ENCODE data around the gene LURAP1L.

Gene LURAP1L

GRCh38 chr9:12774861-12775678, at the start of gene LURAP1L:
Gene LURAP1L (plus strand): TSS chr9:12775020. CDS start chr9:12775716, 696 bp downstream.
- no peak for DNase-seq

GRCh38 chr9:12726795-12727194, 48.0 kb upstream of the LURAP1L start:
- no peak for DNase-seq

- no peak for DNase-seq
Measured at GRCh38 chr9:12730198-12730597, 44.6 kb upstream of the LURAP1L start.

GRCh38 chr9:12730927-12731326, 43.9 kb upstream of the LURAP1L start:
- DNase-seq, result no peak

GRCh38 chr9:12732971-12733370, 41.8 kb upstream of the LURAP1L start:
- DNase-seq, result no peak

GRCh38 chr9:12735665-12736064, 39.2 kb upstream of the LURAP1L start:
- no peak for DNase-seq

GRCh38 chr9:12737871-12738270, 36.9 kb upstream of the LURAP1L start:
- DNase-seq, result no peak

GRCh38 chr9:12739014-12739652, 35.7 kb upstream of the LURAP1L start:
- DNase-seq, result no peak

- no peak for DNase-seq
Measured at GRCh38 chr9:12740845-12741244, 34.0 kb upstream of the LURAP1L start.

- DNase-seq, result no peak
Measured at GRCh38 chr9:12748016-12748415, 26.8 kb upstream of the LURAP1L start.

GRCh38 chr9:12748954-12749353, 25.9 kb upstream of the LURAP1L start:
- no peak for DNase-seq

- DNase-seq, result no peak
Measured at GRCh38 chr9:12753931-12754330, 20.9 kb upstream of the LURAP1L start.

- DNase-seq, result no peak
Measured at GRCh38 chr9:12759761-12760160, 15.1 kb upstream of the LURAP1L start.

- no peak for DNase-seq
Measured at GRCh38 chr9:12760758-12761157, 14.1 kb upstream of the LURAP1L start.

- no peak for DNase-seq
Measured at GRCh38 chr9:12764150-12764549, 10.7 kb upstream of the LURAP1L start.

GRCh38 chr9:12765088-12765798, 9.6 kb upstream of the LURAP1L start:
- DNase-seq, result no peak

GRCh38 chr9:12766357-12766756, 8.5 kb upstream of the LURAP1L start:
- DNase-seq, result no peak

GRCh38 chr9:12770261-12770660, 4.6 kb upstream of the LURAP1L start:
- DNase-seq, result no peak

GRCh38 chr9:12771891-12772290, 2.9 kb upstream of the LURAP1L start:
- no peak for DNase-seq

- no peak for DNase-seq
Measured at GRCh38 chr9:12773562-12773961, 1.3 kb upstream of the LURAP1L start.

GRCh38 chr9:12775679-12776512, 1.1 kb downstream of the LURAP1L start:
- DNase-seq, result no peak

- DNase-seq, result no peak
Measured at GRCh38 chr9:12776513-12777055, 1.8 kb downstream of the LURAP1L start.

Data from activated CD4-positive, CD25-positive, alpha-beta regulatory T cell (primary cell).